ENCODE measurements around the gene PLXNC1.

- TF ChIP-seq EZH2 (IDR thresholded peaks at IDR 0.05; ENCODE audit: borderline replicate concordance, low read depth, low read length, poor library complexity, severe bottlenecking) (no peak), CTCF (conservative IDR thresholded peaks at IDR 0.05; ENCODE audit: low read depth, low read length) (no peak)
These were observed 160.2 kb downstream of the PLXNC1 start for GRCh38 chr12:94308612-94309011.
